Vagina (tissue), 2 donors: ENCODE measurements around the gene KCNG2. TPM values are rescaled to one million over a fixed set of nuclear protein-coding genes. Genes with fewer than 3 reads are reported as not detected.

ENCODE experiments used
- DNase-seq, 2 donors: peaks; one replicate each; pipeline ENCODE4 v3.0.0-alpha.2; 2017; ENCODE audit errors: extremely low spot score in 2 of 2
- H3K27ac ChIP-seq: fragments of 200-600 bp; sonication (generic); one replicate; pipeline ENCODE4 v1.5.1; 2019
- H3K27me3 ChIP-seq: fragments of 200-600 bp; sonication (generic); one replicate; pipeline ENCODE4 v1.5.1; 2019
- H3K36me3 ChIP-seq, 2 donors: fragments of 200-600 bp; sonication (generic); one replicate each; pipeline ENCODE4 v1.5.1; 2017 to 2019
- H3K4me1 ChIP-seq: fragments of 200-600 bp; sonication (generic); one replicate; pipeline ENCODE4 v1.5.1; 2019
- H3K4me3 ChIP-seq, 2 donors: fragments of 200-600 bp; sonication (generic); 1 replicate in 1 of 2; 2 replicates in 1 of 2; pipeline ENCODE4 v1.5.1; 2016 to 2019
- H3K9me3 ChIP-seq: fragments of 200-600 bp; sonication (generic); one replicate; pipeline ENCODE4 v1.5.1; 2019
- POLR2A ChIP-seq, 2 donors: fragments of 450-650 bp; IDR thresholded peaks; one replicate each; pipeline ENCODE4 v1.6.1; 2017; ENCODE audit warnings: antibody characterized with exemption in 2 of 2, mild to moderate bottlenecking in 2 of 2, moderate library complexity in 2 of 2
- POLR2AphosphoS5 ChIP-seq, 2 donors: sonication (generic); formaldehyde crosslinking; IDR thresholded peaks; one replicate each; pipeline ENCODE4 v1.9.0; 2017; ENCODE audit warnings: antibody characterized with exemption in 2 of 2, mild to moderate bottlenecking in 2 of 2, low read depth in 1 of 2; ENCODE audit not compliant: insufficient read depth in 1 of 2
- intact Hi-C: fragments of 100-400 bp; cut with DNase I; formaldehyde crosslinking; loops from one replicate; pipeline ENCODE4 v1.15.1; 2023
- total RNA-seq: library from RNA; depleted of rRNA; stranded (reverse); fragments of >200 nt; gene quantifications from one replicate; pipeline ENCODE4 v1.2.3, GENCODE V29; 2016
- TF ChIP-seq, protein P1 (sequence below), 3 experiments: fragments of 450-650 bp in 2 of 3; fragments of 200-600 bp in 1 of 3; sonication (generic) in 1 of 3; IDR thresholded peaks; one replicate each; pipeline ENCODE4 v1.5.1; 2017 to 2019; ENCODE audit warnings: antibody characterized with exemption in 3 of 3, mild to moderate bottlenecking in 2 of 3, moderate library complexity in 2 of 3

The KCNG2 gene
- total RNA-seq, 1 donor from 2014 or later, result not detected

DNA sequence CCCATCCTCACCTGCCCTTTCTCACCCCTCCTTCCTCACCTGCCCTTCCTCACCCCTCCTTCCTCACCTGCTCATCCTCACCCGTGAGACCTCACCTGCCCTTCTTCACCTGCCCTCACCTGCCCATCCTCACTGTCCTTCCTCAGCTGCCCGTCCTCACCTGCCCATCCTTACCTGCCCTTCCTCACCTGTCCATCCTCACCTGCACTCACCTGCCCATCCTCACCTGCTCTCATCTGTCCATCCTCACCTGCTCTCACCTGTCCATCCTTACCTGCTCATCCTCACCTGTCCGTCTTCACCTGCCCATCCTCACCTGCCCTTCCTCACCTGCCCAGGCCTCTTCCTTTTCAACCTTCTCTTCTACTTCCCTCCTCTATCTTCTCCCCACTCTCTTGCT is 34.4 kb downstream of the KCNG2 start:
- intact Hi-C loops, result no loop called here
- H3K27me3 ChIP-seq, result no peaks in the 10 kb centered on the region
- H3K36me3 ChIP-seq, result no peaks in the 10 kb centered on the region
- H3K4me1 ChIP-seq, result no peaks in the 10 kb centered on the region
- H3K27ac ChIP-seq, result no peak overlapping the region
- H3K4me3 ChIP-seq, result no peak overlapping the region
- no peak for TF ChIP-seq POLR2A (IDR thresholded peaks at IDR 0.05)
- no peak for TF ChIP-seq POLR2AphosphoS5 (IDR thresholded peaks at IDR 0.05; ENCODE audit: insufficient read depth in 1 of 2, low read depth in 1 of 2)
- TF ChIP-seq, protein P1, sequence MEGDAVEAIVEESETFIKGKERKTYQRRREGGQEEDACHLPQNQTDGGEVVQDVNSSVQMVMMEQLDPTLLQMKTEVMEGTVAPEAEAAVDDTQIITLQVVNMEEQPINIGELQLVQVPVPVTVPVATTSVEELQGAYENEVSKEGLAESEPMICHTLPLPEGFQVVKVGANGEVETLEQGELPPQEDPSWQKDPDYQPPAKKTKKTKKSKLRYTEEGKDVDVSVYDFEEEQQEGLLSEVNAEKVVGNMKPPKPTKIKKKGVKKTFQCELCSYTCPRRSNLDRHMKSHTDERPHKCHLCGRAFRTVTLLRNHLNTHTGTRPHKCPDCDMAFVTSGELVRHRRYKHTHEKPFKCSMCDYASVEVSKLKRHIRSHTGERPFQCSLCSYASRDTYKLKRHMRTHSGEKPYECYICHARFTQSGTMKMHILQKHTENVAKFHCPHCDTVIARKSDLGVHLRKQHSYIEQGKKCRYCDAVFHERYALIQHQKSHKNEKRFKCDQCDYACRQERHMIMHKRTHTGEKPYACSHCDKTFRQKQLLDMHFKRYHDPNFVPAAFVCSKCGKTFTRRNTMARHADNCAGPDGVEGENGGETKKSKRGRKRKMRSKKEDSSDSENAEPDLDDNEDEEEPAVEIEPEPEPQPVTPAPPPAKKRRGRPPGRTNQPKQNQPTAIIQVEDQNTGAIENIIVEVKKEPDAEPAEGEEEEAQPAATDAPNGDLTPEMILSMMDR (IDR thresholded peaks at IDR 0.05), result no peak
- peak in 1 of 2 donors; percentile 70 for DNase-seq
- H3K9me3 ChIP-seq, result no peaks in the 10 kb centered on the region

DNA sequence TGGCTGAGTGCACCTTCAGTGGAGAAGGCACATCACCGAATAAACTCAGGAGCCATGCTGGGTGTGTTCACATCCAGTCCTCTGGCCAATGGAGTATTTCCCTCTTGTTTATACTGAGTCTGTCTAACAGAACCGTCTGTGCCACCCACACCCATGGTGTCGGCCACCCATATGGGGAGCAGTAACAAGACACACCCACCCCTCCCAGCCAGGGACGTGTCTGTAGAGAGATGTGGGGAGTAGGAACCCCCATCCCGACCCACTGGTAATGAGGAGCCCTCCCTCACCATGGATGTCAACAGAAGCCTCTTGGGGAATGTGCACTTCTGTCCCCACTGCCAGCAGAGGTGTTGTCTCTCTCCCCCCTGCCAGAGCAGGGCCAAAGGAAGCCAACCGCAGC is 37.1 kb downstream of the KCNG2 start:
- no peaks in the 10 kb centered on the region for H3K4me1 ChIP-seq
- intact Hi-C loops, result no loop called here
- DNase-seq, result no peak
- no peak overlapping the region for H3K27ac ChIP-seq
- no peak overlapping the region for H3K4me3 ChIP-seq
- H3K36me3 ChIP-seq, result no peaks in the 10 kb centered on the region
- no peaks in the 10 kb centered on the region for H3K9me3 ChIP-seq
- no peaks in the 10 kb centered on the region for H3K27me3 ChIP-seq
- TF ChIP-seq POLR2A (IDR thresholded peaks at IDR 0.05), result no peak
- TF ChIP-seq, protein P1 (IDR thresholded peaks at IDR 0.05), result no peak
- no peak for TF ChIP-seq POLR2AphosphoS5 (IDR thresholded peaks at IDR 0.05; ENCODE audit: insufficient read depth in 1 of 2, low read depth in 1 of 2)

- no peaks in the 10 kb centered on the region for H3K9me3 ChIP-seq
- H3K4me1 ChIP-seq, result no peaks in the 10 kb centered on the region
- no peak overlapping the region for H3K27ac ChIP-seq
- no peaks in the 10 kb centered on the region for H3K27me3 ChIP-seq
- DNase-seq, result peak in 1 of 2 donors; percentile 84
- no peak overlapping the region for H3K4me3 ChIP-seq
- intact Hi-C loops, result no loop called here
- H3K36me3 ChIP-seq, result no peaks in the 10 kb centered on the region
- TF ChIP-seq, protein P1 (IDR thresholded peaks at IDR 0.05), result no peak
These were observed 44.2 kb downstream of the KCNG2 start for GRCh38 chr18:79841936-79842335.

- H3K4me3 ChIP-seq, result no peak overlapping the region
- intact Hi-C loops, result no loop called here
- TF ChIP-seq, protein P1 (IDR thresholded peaks at IDR 0.05), result no peak
- no peak for TF ChIP-seq POLR2AphosphoS5 (IDR thresholded peaks at IDR 0.05; ENCODE audit: insufficient read depth in 1 of 2, low read depth in 1 of 2)
- no peak for TF ChIP-seq POLR2A (IDR thresholded peaks at IDR 0.05)
- H3K4me1 ChIP-seq, result no peaks in the 10 kb centered on the region
- DNase-seq, result peak in 1 of 2 donors; percentile 49
- H3K27me3 ChIP-seq, result no peaks in the 10 kb centered on the region
- no peaks in the 10 kb centered on the region for H3K36me3 ChIP-seq
- H3K27ac ChIP-seq, result no peak overlapping the region
- no peaks in the 10 kb centered on the region for H3K9me3 ChIP-seq
These were observed 47.3 kb downstream of the KCNG2 start for GRCh38 chr18:79844999-79845563.

GRCh38 chr18:79846936-79847557 is 49.3 kb downstream of the KCNG2 start:
- intact Hi-C loops, result no loop called here
- H3K4me1 ChIP-seq, result no peaks in the 10 kb centered on the region
- DNase-seq, result peak in 1 of 2 donors; percentile 77
- H3K27ac ChIP-seq, result no peak overlapping the region
- H3K36me3 ChIP-seq, result no peaks in the 10 kb centered on the region
- H3K9me3 ChIP-seq, result no peaks in the 10 kb centered on the region
- H3K27me3 ChIP-seq, result no peaks in the 10 kb centered on the region
- no peak for TF ChIP-seq POLR2A (IDR thresholded peaks at IDR 0.05)
- TF ChIP-seq, protein P1 (IDR thresholded peaks at IDR 0.05), result no peak
- no peak for TF ChIP-seq POLR2AphosphoS5 (IDR thresholded peaks at IDR 0.05; ENCODE audit: insufficient read depth in 1 of 2, low read depth in 1 of 2)
- no peak overlapping the region for H3K4me3 ChIP-seq
